Liver (tissue), 9 donors: Measurements from ENCODE around the gene TPST1. TPM values are rescaled to one million over a fixed set of nuclear protein-coding genes. Genes with fewer than 3 reads are reported as not detected.

Experiments
- DNase-seq: peaks from one replicate; pipeline ENCODE4 v3.0.0-alpha.2; 2017; ENCODE audit warnings: low spot score
- H3K27ac ChIP-seq, 2 donors: one replicate each; pipeline ENCODE4 v1.7.0; 2013; ENCODE audit warnings: inconsistent platforms in 2 of 2, low read length in 2 of 2, control low read depth in 1 of 2, low read depth in 1 of 2, mild to moderate bottlenecking in 1 of 2
- H3K27me3 ChIP-seq, 4 donors: one replicate each; pipeline versions ENCODE4 v1.6.1 to v1.7.0; 2013; ENCODE audit warnings: low read length in 3 of 4, inconsistent platforms in 1 of 4, mild to moderate bottlenecking in 1 of 4, moderate library complexity in 1 of 4; ENCODE audit not compliant: control insufficient read depth in 4 of 4, insufficient read depth in 4 of 4
- H3K36me3 ChIP-seq, 4 donors: one replicate each; pipeline versions ENCODE4 v1.6.1 to v1.7.0; 2013; ENCODE audit warnings: low read length in 3 of 4, mild to moderate bottlenecking in 3 of 4, low read depth in 1 of 4, moderate library complexity in 1 of 4; ENCODE audit not compliant: control insufficient read depth in 4 of 4, insufficient read depth in 3 of 4
- H3K4me1 ChIP-seq, 4 donors: one replicate each; pipeline versions ENCODE4 v1.6.1 to v1.7.0; 2013; ENCODE audit warnings: low read length in 3 of 4, mild to moderate bottlenecking in 3 of 4, moderate library complexity in 1 of 4; ENCODE audit not compliant: control insufficient read depth in 4 of 4, insufficient read depth in 4 of 4
- H3K4me3 ChIP-seq, 3 donors: one replicate each; pipeline versions ENCODE4 v1.6.1 to v1.7.0; 2013; ENCODE audit warnings: low read length in 3 of 3, control low read depth in 1 of 3, low read depth in 1 of 3, mild to moderate bottlenecking in 1 of 3
- H3K9ac ChIP-seq, 2 donors: one replicate each; pipeline ENCODE4 v1.7.0; 2013; ENCODE audit warnings: low read length in 2 of 2, mild to moderate bottlenecking in 2 of 2, moderate library complexity in 2 of 2, control low read depth in 1 of 2, low read depth in 1 of 2
- H3K9me3 ChIP-seq, 4 donors: one replicate each; pipeline versions ENCODE4 v1.6.1 to v1.7.0; 2013; ENCODE audit warnings: low read length in 3 of 4; ENCODE audit not compliant: control insufficient read depth in 4 of 4
- ATF3 ChIP-seq: IDR thresholded peaks from 2 replicates; pipeline ENCODE4 v1.6.1; 2016; ENCODE audit warnings: antibody characterized with exemption
- CTCF ChIP-seq: fragments of 150-350 bp; IDR thresholded peaks from 2 replicates; pipeline ENCODE4 v1.5.1; 2017; ENCODE audit warnings: improper control_type of control experiment, low read depth, low read length; ENCODE audit not compliant: missing input control
- EGR1 ChIP-seq, 2 donors: IDR thresholded peaks; 2 replicates each; pipeline ENCODE4 v1.6.1; 2016 to 2018; ENCODE audit warnings: antibody characterized with exemption in 2 of 2, low read depth in 2 of 2
- FOXA1 ChIP-seq: IDR thresholded peaks from 2 replicates; pipeline ENCODE4 v1.6.1; 2016; ENCODE audit warnings: antibody characterized with exemption
- FOXA2 ChIP-seq: IDR thresholded peaks from 2 replicates; pipeline ENCODE4 v1.6.1; 2016; ENCODE audit warnings: antibody characterized with exemption
- GABPA ChIP-seq, 2 donors: IDR thresholded peaks in 1 of 2; conservative IDR thresholded peaks in 1 of 2; 2 replicates each; pipeline ENCODE4 v1.6.1; 2016; ENCODE audit warnings: antibody characterized with exemption in 2 of 2, mild to moderate bottlenecking in 1 of 2, moderate library complexity in 1 of 2
- HNF4A ChIP-seq, 2 donors: conservative IDR thresholded peaks; 2 replicates each; pipeline ENCODE4 v1.6.1; 2016; ENCODE audit warnings: antibody characterized with exemption in 2 of 2, mild to moderate bottlenecking in 2 of 2
- HNF4G ChIP-seq: IDR thresholded peaks from 2 replicates; pipeline ENCODE4 v1.6.1; 2016; ENCODE audit warnings: antibody characterized with exemption
- JUND ChIP-seq, 2 donors: IDR thresholded peaks; 2 replicates each; pipeline ENCODE4 v1.6.1; 2016; ENCODE audit warnings: antibody characterized with exemption in 2 of 2
- NR2F2 ChIP-seq: IDR thresholded peaks from 2 replicates; pipeline ENCODE4 v1.6.1; 2016; ENCODE audit warnings: antibody characterized with exemption
- RAD21 ChIP-seq, 2 donors: IDR thresholded peaks; 2 replicates each; pipeline ENCODE4 v1.6.1; 2016; ENCODE audit warnings: antibody characterized with exemption in 2 of 2, mild to moderate bottlenecking in 2 of 2
- REST ChIP-seq: IDR thresholded peaks from 2 replicates; pipeline ENCODE4 v1.6.1; 2016; ENCODE audit warnings: antibody characterized with exemption, mild to moderate bottlenecking
- RXRA ChIP-seq, 2 donors: IDR thresholded peaks; 2 replicates each; pipeline ENCODE4 v1.6.1; 2017 to 2018; ENCODE audit warnings: antibody characterized with exemption in 2 of 2, mild to moderate bottlenecking in 1 of 2
- SP1 ChIP-seq: IDR thresholded peaks from 2 replicates; pipeline ENCODE4 v1.6.1; 2018; ENCODE audit warnings: antibody characterized with exemption, mild to moderate bottlenecking
- YY1 ChIP-seq: IDR thresholded peaks from 2 replicates; pipeline ENCODE4 v1.6.1; 2016; ENCODE audit warnings: antibody characterized with exemption, mild to moderate bottlenecking
- ZBTB33 ChIP-seq: IDR thresholded peaks from 2 replicates; pipeline ENCODE4 v1.6.1; 2016; ENCODE audit warnings: antibody characterized with exemption
- WGBS: extraction: QIAGEN DNeasy Blood & Tissue Kit; methylation state at CpG from one replicate; pipeline ENCODE4 v1.1.7; 2013; 5-methylcytosine and 5-hydroxymethylcytosine counted together
- polyA plus RNA-seq, 2 donors: library from polyadenylated mRNA; stranded (reverse) in 1 of 2; unstranded in 1 of 2; fragments of 200-250 nt in 1 of 2; fragments of >200 nt in 1 of 2; fragmentation: Nextera tagmentation in 1 of 2; extraction: Ambion mirVana in 1 of 2; gene quantifications; one replicate each; pipeline versions ENCODE4 v1.2.1 to v1.2.3, GENCODE V29; 2013 to 2015
- total RNA-seq, 2 donors: library from RNA; depleted of rRNA; stranded (reverse); fragments of >200 nt; gene quantifications; one replicate each; pipeline ENCODE4 v1.2.3, GENCODE V29; 2014
- donor health status: healthy.
- donor health status: healthy.
- donor health status: healthy.
- donor health status: healthy.
- donor health status: healthy.

Gene TPST1
- total and polyA plus RNA-seq, 4 donors: 23.8 to 62.5 (median 25.7) TPM

- H3K27ac ChIP-seq: peak overlapping the region; percentile 31 to 68
- TF ChIP-seq NR2F2: no peak
- no peak for TF ChIP-seq FOXA1
- no peak for TF ChIP-seq SP1
- no peak for TF ChIP-seq ZBTB33
- no peak for TF ChIP-seq FOXA2
- no peak for TF ChIP-seq RXRA (IDR thresholded peaks at IDR 0.05)
- no peak for TF ChIP-seq GABPA (IDR thresholded peaks at IDR 0.05 in 1 of 2, conservative IDR thresholded peaks at IDR 0.05 in 1 of 2)
- TF ChIP-seq CTCF: no peak
- TF ChIP-seq REST: no peak
- no peak for TF ChIP-seq ATF3
- no peak for TF ChIP-seq EGR1 (IDR thresholded peaks at IDR 0.05; ENCODE audit: low read depth in 2 of 2)
- TF ChIP-seq HNF4G: no peak
- TF ChIP-seq YY1: no peak
- TF ChIP-seq RAD21 (IDR thresholded peaks at IDR 0.05): no peak
- no peak for TF ChIP-seq JUND (IDR thresholded peaks at IDR 0.05)
- TF ChIP-seq HNF4A (conservative IDR thresholded peaks at IDR 0.05): no peak
Observed at GRCh38 chr7:66296001-66296521, 90.9 kb downstream of the TPST1 start.

GRCh38 chr7:66296557-66296956, 91.4 kb downstream of the TPST1 start:
- Histone ChIP-seq H3K4me3 (no peak overlapping the region), H3K27me3 (no peaks in the 10 kb centered on the region), H3K4me1 (peaks cover 4 to 11% (median 6%) of the 10 kb centered on the region in 4 donors), H3K9me3 (peaks cover 0 to 3% (median 0%) of the 10 kb centered on the region in 4 donors), H3K9ac (no peak overlapping the region), H3K27ac (peak overlapping the region; percentile 31 to 68), H3K36me3 (no peaks in the 10 kb centered on the region)
- DNase-seq: no peak
- TF ChIP-seq JUND (IDR thresholded peaks at IDR 0.05): peak in 1 of 2 donors; percentile 17
- TF ChIP-seq YY1: no peak
- WGBS: 77% methylated on average over 3 of the region's 3 CpGs

More at GRCh38 chr7:66296001-66296521, 90.9 kb downstream of the TPST1 start:
- DNase-seq: no peak
- Histone ChIP-seq H3K9ac (no peak overlapping the region), H3K27me3 (no peaks in the 10 kb centered on the region), H3K4me3 (no peak overlapping the region), H3K9me3 (peaks cover 0 to 3% (median 0%) of the 10 kb centered on the region in 4 donors), H3K36me3 (no peaks in the 10 kb centered on the region), H3K4me1 (peaks cover 4 to 11% (median 6%) of the 10 kb centered on the region in 4 donors)
- 76% methylated on average over 1 of the region's 1 CpG for WGBS
